Astrocyte of the spinal cord (primary cell): ENCODE measurements around the gene PPP1R13L.
"Not testable (repeated sequence)": the region's sequence is repeated elsewhere in the genome, so short reads cannot be mapped to it uniquely, and the experiment has no call there.

Source experiments
- DNase-seq: peaks from one replicate; pipeline ENCODE4 v3.0.0; 2011; ENCODE audit warnings: low read depth, low spot score
- H3K4me3 ChIP-seq: 2 replicates; pipeline ENCODE4 v1.5.1; 2011; ENCODE audit warnings: low read depth, mild to moderate bottlenecking, low read length, moderate library complexity
- CTCF ChIP-seq: IDR thresholded peaks from 2 replicates; pipeline ENCODE4 v1.5.1; 2012; ENCODE audit warnings: low read depth, mild to moderate bottlenecking, low read length, inconsistent platforms
- in situ Hi-C: cut with HindIII; loops from 2 replicates; pipeline ENCODE4 v1.10.0; 2017; ENCODE audit warnings: low sequenced_read_pairs

PPP1R13L gene

GRCh38 chr19:45342911-45343310 lies 62.0 kb downstream of the PPP1R13L start:
- TF ChIP-seq CTCF, result no peak
- in situ Hi-C loops, result no loop called here
- H3K4me3 ChIP-seq, result no peak overlapping the region
- no peak for DNase-seq

- no peak overlapping the region for H3K4me3 ChIP-seq
- TF ChIP-seq CTCF, result no peak
- no peak for DNase-seq
- in situ Hi-C loops, result no loop called here
These were observed 63.9 kb downstream of the PPP1R13L start for GRCh38 chr19:45340899-45341453.

GRCh38 chr19:45340232-45340898 lies 64.5 kb downstream of the PPP1R13L start, which contains the start of gene KLC3:
KLC3 (plus strand) TSS chr19:45340750; CDS start chr19:45345542, 4,792 bp downstream.
- TF ChIP-seq CTCF, result no peak
- no peak for DNase-seq
- in situ Hi-C loops, result no loop called here
- no peak within 1 kb of the TSS for H3K4me3 ChIP-seq

- no peak for TF ChIP-seq CTCF
These were observed 65.2 kb downstream of the PPP1R13L start for GRCh38 chr19:45339629-45340028.

GRCh38 chr19:45336696-45337251 lies 68.1 kb downstream of the PPP1R13L start:
- no peak for DNase-seq
- in situ Hi-C loops, result no loop called here
- no peak for TF ChIP-seq CTCF
- no peak overlapping the region for H3K4me3 ChIP-seq

More at GRCh38 chr19:45339629-45340028, 65.2 kb downstream of the PPP1R13L start:
- in situ Hi-C loops, result no loop called here
- DNase-seq, result no peak
- no peak overlapping the region for H3K4me3 ChIP-seq

- DNase-seq, H3K4me3 ChIP-seq, in situ Hi-C loops: not testable (repeated sequence)
These were observed 70.0 kb downstream of the PPP1R13L start for GRCh38 chr19:45334881-45335280.
